Measurements from ENCODE around the gene APBB2.

Gene APBB2

DNA sequence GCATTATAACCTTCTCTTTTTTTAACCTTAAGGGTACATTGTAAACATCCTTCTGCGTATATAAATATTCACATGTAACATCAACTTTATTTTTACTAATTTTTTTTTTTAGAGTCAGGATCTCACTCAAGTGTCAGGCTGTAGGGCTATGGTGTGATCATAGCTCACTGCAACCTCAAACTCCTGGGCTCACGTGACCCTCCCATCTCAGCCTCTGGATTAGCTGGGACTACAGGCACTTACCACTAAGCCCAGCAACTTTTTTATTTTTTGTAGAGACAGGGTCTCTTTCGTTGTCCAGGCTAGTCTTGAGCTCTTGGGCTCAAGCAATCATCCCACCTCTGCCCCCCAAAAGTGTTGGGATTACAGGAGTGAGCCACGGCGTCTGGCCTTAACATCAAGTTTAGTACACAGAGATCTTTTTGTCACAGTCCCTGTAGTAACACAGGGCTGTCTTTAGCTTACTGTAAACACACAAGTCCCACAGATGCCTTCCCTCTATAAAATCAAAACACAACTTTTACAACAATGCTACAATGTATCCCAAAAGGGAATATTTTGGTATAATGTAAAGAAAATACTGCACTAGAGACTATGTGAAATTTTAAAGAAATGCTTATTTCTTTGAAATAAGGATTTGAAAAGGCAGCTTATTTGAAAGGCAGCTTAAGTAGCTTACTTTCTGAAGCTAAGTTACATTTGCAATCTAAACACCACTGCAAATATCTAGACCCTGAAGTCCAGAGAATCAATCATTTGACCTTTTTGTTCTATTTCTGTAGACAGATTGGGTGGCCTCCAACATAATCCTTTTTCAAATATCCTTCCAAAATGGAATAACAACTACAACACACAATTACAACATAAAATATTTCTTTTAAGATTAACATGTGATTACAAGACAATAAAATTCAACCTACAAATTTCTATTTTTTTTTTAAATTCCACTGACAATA is 116.0 kb downstream of the APBB2 start:
- DNase-seq (ENCODE audit: low spot score): no peak

GRCh38 chr4:41095973-41096372 is 118.4 kb downstream of the APBB2 start:
- DNase-seq (ENCODE audit: low spot score): no peak

GRCh38 chr4:41095192-41095872 is 119.0 kb downstream of the APBB2 start:
- no peak for DNase-seq (ENCODE audit: low spot score)

- no peak for DNase-seq (ENCODE audit: low spot score)
Measured at GRCh38 chr4:41092128-41092527, 122.2 kb downstream of the APBB2 start.

DNA sequence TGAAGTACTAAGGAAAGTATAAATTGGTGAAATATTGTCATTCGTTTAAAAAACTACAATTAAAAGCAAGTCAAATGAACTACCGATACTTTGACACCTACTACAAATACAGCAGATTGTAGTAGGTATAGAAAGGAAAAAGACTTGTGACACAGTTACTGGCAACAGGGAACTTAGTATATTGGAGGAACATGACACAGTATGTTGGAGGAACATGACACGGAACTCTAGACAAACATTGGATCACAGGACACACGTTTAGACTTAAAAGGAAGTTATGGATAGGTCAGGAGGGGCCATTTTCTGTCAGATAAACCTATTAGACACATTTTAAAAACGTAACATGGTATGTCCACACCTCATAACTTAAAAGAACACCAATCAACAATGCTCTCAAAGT is 132.5 kb downstream of the APBB2 start:
- DNase-seq (ENCODE audit: low spot score): no peak

- no peak for DNase-seq (ENCODE audit: low spot score)
Measured at GRCh38 chr4:41080976-41081375, 133.4 kb downstream of the APBB2 start.

GRCh38 chr4:41079881-41080560 is 134.3 kb downstream of the APBB2 start:
- no peak for DNase-seq (ENCODE audit: low spot score)

DNA sequence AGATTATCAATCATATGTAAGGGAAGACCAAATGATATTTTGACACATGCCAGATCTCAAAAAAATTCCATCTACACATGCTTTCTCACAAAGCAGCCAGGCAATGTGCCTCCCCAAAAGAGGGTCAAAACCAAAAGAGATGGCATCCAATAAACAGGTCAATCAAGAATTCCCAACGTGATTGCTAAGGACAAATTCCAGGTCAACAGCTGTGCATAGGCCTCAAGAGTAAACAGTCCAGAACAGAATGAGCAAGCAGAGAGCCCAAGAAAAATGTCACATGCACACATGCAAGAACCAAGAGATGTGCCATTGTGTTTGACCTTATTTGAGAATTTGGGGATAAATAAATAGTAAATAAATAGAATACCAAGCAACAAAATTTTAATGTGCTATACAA is 136.7 kb downstream of the APBB2 start:
- no peak for DNase-seq (ENCODE audit: low spot score)

- DNase-seq (ENCODE audit: low spot score): no peak
Measured at GRCh38 chr4:41076481-41076880, 137.9 kb downstream of the APBB2 start.

DNA sequence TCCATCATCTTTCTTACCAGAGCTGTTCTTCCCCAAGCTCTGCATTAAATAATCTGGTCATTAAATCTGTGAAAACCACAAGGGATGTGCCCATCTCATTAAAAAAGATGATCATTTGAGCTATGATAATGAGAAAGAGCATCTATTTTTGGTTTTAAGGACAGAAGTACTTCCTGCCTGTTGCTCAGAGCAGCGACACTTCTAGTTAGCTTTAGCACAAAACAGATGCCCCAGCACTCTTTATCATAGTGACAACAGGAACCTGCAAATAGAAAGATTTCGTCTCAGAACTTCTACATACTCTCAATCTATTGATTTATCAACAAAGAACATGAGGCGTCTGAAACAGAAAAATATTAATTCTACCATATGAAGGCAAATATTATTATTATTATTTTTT is 140.1 kb downstream of the APBB2 start:
- DNase-seq (ENCODE audit: low spot score): no peak

DNA sequence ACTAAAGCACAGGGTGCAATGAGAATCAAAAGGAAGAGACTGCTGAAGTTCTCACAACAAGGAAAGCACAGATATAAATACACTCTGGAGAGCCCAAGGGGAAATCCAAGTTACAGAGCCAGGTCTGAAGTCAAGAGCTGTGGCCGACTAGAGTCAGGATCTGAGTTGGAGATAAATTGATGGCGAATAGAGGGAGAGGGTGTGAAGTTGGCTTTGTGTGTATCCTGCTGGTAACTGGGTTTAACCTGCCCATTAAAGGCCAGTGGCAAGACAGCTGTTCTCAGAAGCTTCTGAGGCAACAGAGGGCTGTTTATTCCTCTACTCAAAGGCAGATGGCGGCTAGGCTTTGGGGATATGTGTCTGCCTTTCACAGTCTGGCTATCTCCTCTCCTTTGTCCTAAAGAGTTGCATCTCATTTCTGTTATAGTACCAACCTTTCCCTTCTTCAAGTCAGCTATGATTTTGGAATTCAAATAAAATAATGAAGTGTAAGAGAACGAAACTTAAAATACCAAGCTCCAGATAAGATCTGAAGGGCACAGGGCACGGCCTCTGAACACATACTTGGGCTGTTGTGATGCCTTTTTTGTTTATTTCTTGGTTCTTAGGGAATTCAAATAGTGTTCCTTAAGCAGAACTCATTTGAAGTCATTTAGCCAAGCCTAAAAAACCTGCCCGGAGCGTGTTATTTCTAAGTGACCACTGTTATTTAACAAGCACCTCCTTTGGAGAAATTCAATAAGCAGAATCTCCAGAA is 142.1 kb downstream of the APBB2 start:
- DNase-seq (ENCODE audit: low spot score): no peak

- DNase-seq (ENCODE audit: low spot score): no peak
Measured at GRCh38 chr4:41070516-41071281, 143.6 kb downstream of the APBB2 start.

GRCh38 chr4:41069838-41070237 is 144.5 kb downstream of the APBB2 start:
- DNase-seq (ENCODE audit: low spot score): no peak

DNA sequence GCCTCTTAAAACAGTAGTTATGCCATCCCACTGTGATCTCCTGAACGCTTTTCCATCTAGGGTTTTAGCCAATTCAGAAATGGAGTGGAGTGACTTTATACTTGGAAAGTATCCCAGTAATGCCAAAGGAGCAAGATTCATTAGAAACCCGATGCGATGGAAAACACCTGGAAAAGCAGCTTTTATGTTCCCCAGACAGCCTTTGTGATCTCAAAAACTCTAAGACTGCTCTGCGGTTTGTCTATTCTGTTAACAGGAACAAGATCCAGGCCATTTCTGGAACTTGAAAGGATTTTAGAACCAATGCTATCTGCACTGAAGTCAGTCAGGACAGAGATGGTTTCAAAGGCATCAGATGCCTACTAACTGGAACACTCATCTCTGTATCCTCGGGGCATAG is 145.1 kb downstream of the APBB2 start:
- no peak for DNase-seq (ENCODE audit: low spot score)

GRCh38 chr4:41067369-41067768 is 147.0 kb downstream of the APBB2 start:
- DNase-seq (ENCODE audit: low spot score): no peak

- DNase-seq (ENCODE audit: low spot score): no peak
Measured at GRCh38 chr4:41066049-41066448, 148.3 kb downstream of the APBB2 start.

GRCh38 chr4:41065434-41066006 is 148.8 kb downstream of the APBB2 start:
- no peak for DNase-seq (ENCODE audit: low spot score)

DNA sequence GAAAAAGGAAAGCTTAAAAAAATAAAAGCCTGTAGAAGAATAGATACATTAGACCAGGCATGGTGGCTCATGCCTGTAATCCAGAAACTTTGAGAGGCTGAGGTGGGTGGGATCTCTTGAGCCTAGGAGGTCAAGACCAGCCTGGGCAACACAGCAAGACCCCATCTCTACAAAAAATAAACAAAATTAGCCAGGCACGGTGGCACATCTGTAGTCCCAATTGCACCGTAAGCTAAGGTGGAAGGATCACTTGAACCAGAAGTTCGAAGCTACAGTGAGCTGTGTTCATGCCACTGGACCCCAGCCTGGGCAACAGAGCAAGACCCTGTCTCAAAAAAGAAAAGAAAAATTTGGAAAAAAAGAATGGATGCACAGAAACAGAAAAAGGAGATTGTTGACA is 149.4 kb downstream of the APBB2 start:
- DNase-seq (ENCODE audit: low spot score): no peak

DNA sequence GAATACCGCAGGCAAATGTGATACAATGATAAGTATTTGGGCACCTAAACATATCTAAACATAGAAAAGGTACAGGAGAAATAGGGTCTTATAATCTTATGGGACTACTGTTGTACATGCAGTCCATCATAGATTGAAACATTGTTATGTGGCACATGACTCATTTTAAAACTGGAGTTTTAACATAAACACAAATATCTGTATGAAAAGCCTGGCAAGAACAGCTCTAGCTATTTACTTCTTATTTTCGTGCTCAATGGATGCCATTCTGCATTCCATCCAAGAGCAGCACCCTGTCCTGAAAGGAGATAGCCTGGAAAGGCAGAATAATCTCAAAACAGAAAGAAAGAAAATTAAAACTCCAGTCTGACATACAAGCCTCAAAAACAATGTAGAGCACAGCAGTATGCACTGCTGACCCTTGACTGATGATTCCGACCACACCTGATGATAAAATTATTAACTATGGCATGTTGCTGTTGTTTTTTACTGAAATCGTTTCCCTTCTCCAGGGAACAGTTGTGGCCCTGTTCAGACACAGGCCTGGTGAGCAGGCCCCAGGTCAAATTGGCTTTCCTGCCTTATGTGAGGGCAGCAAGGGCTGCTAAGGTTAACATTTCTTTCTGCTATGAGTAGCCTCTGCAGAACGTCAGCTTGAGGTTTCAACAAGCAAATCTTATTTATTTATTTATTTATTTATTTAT is 152.7 kb downstream of the APBB2 start:
- no peak for DNase-seq (ENCODE audit: low spot score)
